NCI-H2171 (cell line): ENCODE measurements around the gene MEIOC.
"Not testable (repeated sequence)": the region's sequence is repeated elsewhere in the genome, so short reads cannot be mapped to it uniquely, and the experiment has no call there.

Experiments used
- DNase-seq: peaks from one replicate; lab custom pipeline; 2025; lab: John Stamatoyannopoulos, UW

The MEIOC gene

DNA sequence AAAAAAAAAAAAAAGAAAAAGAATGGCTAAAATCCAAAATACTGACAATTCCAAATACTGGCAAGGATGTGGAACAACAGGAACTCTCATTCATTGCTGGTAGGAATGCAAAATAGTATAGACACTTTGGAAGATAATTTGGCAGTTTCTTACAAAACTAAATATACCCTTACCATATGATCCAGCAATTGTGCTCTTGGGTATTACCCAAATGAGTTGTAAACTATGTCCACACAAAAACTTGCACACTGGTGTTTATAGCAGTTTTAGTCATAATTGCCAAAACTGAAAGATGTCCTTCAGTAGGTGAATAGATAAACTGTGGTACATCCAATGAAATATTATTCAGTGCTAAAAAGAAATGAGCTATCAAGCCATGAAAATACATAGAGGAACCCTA is 8.5 kb upstream of the MEIOC start:
- DNase-seq: no peak

DNA sequence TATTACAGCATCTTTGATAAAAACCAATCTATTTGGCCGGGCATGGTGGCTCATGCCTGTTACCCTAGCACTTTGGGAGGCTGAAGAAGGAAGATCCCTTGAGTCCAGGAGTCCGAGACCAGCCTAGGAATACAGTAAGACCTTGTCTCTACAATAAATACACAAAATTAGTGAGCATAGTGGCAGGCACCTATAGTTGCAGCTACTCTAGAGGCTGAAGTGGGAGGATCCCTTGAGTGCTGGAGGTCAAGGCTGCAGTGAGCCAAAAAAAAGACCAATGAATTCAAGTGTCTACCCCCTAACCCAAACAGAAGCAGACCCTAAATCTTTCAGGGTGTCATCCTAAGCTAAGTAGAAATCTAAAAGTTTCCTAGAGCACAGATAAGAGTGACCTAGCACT is 7.3 kb upstream of the MEIOC start:
- no peak for DNase-seq

DNA sequence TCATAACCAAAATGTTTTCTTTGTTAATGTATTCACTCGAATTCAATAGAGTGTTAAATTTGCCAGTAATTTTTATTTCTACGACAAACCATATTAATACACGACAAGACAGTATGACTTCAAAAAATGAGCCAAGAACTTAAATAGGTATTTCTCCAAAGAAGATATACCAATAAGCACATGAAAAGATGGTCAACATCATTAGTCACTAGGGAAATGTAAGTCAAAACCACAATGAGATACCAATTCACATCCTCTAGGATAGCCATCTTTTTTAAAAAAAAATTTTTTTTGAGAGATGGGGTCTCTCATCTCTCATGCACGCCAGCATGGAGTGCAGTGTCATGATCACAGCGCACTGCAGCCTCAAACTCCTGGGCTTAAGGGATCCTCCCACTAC is 5.0 kb upstream of the MEIOC start:
- no peak for DNase-seq

DNA sequence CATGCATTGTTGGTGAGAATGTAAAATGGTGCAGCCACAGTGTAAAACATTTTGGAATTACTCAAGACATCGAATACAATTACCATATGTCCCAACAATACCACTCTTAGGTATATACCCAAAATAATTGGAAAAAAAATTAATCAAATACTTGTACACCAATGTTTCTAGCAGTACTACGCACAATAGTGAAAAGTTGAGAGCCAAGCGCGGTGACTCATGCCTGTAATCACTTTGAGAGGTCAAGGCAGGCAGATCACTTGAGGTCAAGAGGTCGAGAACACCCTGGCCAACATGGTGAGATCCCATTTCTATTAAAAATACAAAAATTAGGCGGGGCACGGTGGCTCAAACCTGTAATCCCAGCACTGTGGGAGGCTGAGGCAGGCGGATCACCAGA is 3.5 kb upstream of the MEIOC start:
- no peak for DNase-seq

DNA sequence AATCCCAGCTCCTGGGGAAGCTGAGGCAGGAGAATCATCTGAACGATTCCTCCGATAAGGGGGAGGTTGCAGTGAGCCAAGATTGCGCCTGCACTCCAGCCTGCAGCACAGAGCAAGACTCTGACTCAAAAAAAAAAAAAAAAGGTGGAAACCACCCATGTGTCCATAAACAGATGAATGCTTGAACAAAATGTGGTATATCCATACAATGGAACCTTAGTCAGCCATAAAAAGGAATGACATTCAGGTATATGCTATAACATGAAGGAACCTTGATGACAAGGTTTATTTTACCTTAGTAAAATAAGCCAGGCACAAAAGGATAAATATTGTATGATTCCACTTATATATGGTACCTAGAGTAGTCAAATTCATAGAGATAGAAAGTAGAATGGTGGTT is 2.9 kb upstream of the MEIOC start:
- no peak for DNase-seq

DNA sequence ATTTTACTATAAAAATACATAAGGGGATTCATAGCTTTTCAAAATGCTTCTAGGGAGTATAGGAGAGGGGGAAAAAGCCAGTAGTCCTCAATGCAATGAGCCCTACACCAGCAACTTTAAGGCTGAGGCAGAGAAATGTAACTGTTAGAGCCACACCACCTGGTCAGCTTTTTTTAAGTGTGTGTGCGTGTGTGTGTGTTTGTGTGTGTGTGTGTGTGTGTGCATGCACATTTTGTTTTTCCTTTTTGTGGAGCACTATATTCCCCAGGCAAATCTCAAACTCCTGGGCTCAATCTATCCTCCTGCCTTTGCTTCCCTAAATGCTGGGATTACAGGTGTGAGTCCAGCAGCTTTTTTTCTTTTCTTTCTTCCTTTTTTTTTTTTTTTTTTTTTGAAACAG is 2.3 kb upstream of the MEIOC start:
- DNase-seq: no peak

DNA sequence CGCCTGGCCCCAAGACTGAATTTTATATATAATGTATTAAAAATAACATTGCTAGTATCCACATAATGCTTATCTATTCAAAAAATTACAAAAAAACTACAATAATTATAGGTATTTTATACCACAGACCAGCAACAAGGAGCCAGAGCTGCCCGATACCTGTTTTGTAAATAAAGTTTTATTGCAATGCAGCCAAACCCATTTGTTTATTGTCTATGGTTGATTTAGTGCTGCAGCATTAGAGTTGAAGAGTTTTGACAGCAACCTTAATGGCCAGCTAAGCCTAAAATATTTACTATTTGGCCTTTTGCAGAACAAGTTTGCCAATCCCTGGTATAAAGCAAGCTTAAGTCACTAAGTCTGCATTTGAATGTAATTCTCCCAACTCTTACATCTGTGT is 5.6 kb downstream of the MEIOC start:
- no peak for DNase-seq

DNA sequence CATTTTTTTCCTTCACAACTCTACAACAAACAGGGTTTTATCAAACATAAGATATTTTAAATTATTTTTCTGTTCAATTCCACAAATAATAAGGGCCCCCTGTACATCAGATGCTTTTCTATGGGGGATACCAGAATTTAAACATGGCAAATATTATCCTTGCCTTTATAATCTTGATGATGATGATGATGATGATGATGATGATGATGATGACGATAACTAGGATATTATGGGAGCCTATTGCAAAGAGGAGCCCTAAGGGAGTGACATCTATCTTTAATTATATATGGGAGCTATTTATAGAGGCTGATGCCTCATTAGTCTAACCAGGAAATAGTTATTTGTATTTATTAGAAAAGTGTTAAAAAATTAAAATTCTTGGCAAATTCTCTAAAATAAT is 6.8 kb downstream of the MEIOC start:
- DNase-seq: no peak

DNA sequence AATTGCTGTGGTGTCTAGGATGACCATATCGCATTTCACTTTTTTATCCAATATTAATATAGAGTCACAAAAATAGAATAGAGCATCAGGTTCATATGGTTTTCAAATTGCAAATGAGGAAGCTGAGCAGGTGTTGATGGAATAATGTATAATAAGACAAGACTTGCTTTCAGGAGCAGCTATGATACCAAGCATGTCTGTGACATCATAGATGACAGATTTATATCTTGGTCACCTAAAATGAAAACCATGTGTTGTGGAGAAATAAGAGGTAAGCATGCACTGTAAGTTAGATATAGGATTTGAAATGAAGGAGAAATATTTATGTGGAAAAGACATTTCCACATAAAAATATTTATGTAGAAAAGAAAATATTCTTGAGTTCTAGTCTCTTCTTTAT is 8.6 kb downstream of the MEIOC start:
- no peak for DNase-seq

DNA sequence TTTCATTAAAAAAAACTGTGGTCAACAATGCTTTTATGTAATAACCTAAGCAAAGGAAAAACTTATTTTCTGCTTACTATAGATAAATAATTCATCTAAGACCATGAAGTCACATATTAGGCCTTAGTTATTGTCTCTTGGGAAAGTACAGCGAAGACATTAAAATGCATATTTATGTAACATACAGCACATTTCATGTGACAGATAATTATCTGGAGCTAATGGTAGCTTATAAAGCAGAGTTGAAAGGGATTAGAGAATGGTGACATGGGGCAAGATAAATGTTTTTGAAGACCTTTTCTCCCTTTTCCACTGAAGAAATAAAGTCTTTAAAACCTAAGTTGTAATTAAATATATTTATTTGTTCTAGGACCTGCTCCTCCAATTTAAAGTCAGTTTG is 9.7 kb downstream of the MEIOC start:
- DNase-seq: no peak

DNA sequence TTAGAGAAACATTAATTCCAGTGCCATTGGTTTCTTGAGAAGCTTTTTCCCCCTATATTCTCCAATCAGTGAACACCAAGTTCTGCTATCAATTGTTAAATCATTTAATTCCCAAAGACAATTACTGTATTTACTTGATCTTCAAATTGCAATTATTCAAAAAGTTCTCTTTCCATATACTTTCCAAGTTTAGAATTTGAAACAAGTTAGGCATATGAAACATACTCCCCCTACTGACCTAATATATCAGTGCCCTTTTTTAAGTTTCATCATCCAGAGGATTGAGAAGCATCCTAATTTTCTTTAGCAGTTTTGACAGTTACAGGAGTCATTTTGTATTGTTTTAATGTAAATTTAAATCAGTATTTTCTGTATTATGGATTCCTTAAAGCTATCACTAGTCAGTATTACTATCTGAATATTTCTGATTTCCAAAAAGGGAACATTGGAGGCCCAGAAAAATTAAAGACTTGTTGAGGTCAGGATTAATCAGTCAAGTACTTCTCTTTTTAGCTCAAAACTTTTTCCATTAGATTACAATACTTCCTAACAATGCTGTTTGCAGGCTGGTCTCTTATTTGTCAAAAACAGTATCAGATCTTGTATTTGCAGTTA is 16.3 kb downstream of the MEIOC start:
- no peak for DNase-seq

DNA sequence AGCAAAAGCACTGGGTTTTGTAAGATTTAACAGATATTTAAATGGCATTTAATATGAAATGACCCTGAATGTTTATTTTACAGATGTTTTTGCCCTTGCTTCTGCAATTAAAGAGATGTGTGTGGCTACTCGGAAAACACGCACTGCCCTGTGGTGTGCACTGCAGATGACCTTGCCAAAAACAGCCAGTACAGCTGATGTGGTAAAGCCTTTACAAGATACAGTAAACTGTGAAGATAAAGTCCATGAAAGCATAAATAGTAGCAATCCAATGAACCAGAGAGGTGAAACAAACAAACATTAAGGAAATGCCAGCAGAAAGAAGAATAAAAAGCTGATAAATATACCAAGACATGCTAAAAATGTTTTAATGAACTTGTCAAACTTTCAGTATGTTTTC is 17.6 kb downstream of the MEIOC start:
- DNase-seq: no peak

DNA sequence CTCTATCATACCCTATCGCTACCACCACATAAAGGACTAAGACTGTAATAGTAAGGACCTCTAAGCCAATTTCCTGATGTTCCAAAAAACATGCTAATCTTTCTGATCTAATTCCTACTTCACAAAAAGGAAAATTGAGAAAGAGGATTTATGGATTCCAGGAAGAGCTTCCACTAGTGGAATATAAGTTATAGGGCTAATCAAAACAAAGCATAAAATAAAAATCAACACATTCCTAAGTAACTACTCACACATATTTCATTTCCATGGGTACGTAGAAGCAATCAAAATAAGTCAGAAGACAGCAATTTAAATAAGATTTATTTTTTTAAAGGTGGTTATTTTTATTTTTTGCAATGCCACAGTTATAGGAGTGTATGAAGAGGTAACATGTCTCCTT is 20.9 kb downstream of the MEIOC start:
- DNase-seq: no peak

DNA sequence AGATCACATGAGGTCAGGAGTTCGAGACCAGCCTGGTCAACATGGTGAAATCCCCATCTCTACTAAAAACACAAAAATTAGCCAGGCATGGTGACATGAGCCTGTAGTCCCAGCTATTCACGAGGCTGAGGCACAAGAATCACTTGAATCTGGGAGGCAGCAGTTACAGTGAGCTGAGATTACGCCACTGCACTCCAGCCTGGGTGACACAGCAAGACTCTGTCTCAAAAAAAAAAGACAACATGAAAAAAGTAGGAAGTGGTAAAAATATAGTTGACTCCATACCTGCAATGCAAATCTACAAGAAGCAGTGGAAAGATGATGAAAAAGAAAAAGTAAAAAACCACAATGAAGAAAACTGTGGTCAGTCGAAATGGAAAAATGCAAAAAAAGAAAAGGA is 27.0 kb downstream of the MEIOC start:
- not testable (repeated sequence) for DNase-seq

DNA sequence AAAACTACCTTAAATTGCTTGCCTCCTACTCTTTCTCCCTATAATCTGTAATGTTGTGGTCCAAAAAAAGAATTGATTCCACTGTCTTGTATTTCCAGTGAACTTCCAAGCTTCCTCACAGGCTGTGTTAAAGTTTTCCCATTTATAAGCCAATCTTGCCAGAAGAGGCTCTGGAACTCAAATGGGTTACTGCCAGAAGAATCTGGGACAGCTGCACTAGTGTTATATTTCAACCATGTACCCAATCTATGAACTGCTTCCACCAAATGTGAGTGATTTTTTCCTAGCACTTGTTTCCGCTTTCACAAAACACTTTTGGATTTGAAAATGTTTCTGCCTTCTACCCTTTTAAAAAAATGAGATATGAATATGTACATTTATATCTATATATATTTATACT is 31.5 kb downstream of the MEIOC start:
- DNase-seq: no peak

DNA sequence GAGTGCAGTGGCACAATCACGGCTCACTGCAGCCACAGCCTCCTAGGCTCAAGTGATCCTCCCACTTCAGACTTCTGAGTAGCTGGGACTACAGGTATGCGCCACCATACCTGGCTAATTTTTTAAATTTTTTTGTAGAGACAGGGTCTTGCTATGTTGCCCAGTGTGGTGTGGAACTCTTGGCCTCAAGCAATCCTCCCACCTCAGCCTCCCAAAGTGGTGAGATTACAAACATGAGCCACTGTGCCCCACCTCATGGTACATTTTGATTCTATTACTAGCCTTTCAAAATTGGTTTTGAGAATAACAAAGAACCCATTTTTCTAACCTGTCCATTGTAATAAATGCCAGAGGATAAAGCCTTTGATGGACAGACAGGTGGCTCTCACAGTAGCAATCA is 31.9 kb downstream of the MEIOC start:
- DNase-seq: no peak

DNA sequence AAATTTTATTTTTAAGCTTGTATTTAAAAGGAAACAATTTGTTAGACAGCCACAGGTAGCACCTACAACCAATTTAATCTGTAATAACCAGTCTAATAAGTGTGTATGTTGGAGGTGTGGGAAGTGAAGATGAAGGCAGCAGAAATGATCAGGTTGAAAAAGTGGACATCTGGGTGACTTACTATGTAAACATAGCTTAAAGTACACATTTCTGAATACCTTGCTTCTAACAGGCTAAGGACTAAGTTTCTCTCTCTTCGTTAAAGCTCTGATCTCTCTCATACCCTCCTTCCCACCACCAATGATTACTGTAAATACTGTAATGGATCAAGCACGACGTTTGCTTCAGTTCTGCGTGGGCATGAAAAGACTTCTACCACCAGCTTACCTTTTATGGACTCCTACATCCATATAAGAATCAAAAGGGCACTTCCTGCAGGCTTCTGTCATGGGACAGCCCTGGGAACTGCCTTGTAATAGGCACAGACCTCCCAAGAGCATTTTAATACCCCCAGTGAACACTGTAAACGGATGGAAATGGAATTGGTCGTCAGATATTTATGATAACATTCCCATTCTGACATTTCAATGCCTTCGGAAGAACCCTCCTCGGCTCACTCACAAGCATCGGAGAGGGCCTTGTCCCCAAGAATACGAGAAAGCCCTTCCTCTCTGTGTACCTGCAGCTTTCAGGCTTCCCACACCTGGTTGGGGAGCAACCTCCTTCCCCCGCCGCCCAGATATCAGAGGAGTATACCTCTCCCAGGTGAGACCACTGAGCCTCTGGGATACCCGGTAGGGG is 32.6 kb downstream of the MEIOC start:
- DNase-seq: no peak

DNA sequence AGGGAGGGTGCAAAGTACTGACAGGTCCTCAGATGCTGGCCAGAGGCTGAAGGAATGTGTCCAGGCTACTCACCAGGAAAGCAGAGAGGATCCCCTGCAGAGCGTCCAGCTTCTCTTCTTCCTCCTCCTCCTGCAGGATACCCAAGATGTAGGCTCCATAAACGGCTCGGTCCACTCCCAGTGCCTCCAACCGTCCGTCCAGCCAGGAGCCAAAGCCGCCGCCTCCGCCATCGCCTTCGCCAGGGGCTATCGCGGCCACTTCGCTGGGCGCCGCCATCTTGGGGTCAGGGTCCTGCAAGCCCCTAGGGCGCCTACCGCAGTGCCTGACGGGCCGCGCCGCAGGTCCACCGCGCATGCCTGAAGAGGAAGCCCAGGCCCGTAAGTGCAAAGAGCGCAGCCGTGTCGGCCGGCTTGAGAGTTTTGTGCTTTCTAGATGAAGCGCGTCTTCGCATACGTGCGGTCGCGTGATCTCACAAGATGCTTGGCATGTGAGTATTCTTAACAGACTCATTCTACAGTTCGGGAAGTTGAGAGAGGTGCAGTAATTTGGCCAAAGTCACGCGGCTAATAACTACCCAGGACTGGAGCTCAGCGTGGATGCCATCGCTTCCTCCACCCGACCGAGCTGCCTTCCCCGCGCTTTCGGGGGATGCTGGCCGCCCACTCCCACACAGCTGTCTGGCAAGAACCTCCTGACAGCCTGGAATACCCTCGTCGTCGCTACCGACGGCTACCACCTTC is 33.4 kb downstream of the MEIOC start, which contains the start of gene CCDC43:
Gene CCDC43, minus strand, starts transcription at position 300 of the 741 bp plus-strand sequence. Its CDS starts 23 bp downstream, at position 277.
- peak; percentile 87 for DNase-seq

DNA sequence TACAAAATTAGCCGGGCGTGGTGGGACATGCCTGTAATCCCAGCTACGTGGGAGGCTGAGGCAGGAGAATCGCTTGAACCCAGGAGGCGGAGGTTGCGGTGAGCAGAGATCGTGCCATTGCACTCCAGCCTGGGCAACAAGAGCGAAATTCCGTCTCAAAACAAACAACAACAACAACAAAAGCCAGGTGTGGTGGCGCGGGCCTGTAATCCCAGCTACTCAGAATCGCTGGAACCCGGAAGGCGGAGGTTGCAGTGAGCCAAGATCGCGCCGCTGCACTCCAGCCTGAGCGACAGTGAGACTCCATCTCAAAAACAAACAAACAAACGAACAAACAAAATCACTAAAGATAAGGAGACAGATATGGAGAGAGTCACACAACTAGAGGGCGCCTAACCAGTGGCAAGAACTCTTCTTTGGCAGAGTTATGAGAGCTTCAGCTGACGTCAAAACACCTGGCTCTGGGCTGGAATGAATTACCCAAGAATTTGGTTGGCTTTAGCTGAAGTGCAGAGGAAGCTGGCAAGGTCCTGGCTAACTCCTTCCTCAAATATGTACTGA is 34.6 kb downstream of the MEIOC start:
- DNase-seq: not testable (repeated sequence)

DNA sequence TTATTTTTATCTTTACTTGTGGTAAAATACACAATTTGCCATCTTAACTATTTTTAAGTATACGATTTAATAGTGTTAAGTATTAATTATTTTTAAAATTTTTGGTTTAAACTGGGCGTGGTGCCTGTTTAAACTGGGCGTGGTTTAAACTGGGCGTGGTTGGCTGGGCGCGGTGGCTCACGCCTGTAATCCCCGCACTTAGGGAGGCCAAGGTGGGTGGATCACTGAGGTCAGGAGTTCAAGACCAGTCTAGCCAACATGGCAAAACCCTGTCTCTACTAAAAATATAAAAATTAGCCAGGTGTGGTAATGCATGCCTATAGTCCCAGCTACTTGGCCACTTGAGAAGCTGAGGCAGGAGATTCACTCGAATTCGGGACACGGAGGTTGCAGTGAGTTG is 37.3 kb downstream of the MEIOC start:
- no peak for DNase-seq

DNA sequence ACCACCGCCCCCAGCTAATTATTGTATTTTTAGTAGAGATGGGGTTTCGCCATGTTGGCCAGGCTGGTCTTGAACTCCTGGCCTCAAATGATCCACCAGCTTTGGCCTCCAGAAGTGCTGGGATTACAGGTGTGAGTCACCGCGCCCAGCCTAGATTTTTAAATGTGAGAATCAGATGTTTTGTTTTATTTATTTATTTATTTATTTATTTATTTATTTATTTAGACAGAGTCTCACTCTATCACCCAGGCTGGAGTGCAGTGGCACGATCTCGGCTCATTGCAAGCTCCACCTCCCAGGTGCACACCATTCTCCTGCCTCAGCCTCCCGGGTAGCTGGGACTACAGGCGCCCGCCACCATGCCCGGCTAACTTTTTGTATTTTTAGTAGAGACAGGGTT is 44.0 kb downstream of the MEIOC start:
- not testable (repeated sequence) for DNase-seq

DNA sequence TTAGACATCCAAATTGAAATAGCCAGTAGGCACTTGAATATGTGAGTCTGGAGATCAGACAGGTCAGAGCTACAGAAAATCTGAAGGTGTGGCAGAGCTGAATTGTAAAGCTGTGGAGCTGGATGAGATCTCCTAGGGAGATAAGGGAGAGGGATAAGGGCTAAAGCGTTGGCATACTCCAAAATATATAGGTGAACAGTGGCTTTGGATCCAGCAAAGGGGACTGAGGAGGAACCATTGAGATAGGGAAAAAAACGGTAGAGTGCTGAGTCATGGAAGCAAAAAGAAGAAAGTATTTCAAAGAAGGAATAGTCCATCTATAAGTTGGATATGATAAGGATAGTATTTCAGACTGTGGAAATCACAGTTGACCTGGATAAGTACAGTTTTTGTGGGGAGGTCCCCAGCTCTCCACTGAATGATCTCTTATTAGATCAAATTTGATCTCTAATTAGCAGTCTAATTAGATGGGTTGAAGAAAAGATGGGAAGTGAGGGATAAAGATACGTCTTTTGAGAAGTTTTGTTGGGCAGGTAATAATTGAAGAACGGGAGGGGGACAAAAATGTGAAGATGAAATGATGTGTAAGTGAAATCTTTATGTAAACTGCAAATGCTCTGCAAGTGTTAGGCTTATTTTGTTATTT is 51.6 kb downstream of the MEIOC start:
- no peak for DNase-seq
